Liver (tissue), 9 donors: ENCODE data around the gene DSEL. TPM values are rescaled to one million over a fixed set of nuclear protein-coding genes. Genes with fewer than 3 reads are reported as not detected.

ENCODE experiments used
- DNase-seq: peaks from one replicate; pipeline ENCODE4 v3.0.0-alpha.2; 2017; ENCODE audit warnings: low spot score
- H3K27ac ChIP-seq, 2 donors: one replicate each; pipeline ENCODE4 v1.7.0; 2013; ENCODE audit warnings: inconsistent platforms in 2 of 2, low read length in 2 of 2, control low read depth in 1 of 2, low read depth in 1 of 2, mild to moderate bottlenecking in 1 of 2
- H3K27me3 ChIP-seq, 4 donors: one replicate each; pipeline versions ENCODE4 v1.6.1 to v1.7.0; 2013; ENCODE audit warnings: low read length in 3 of 4, inconsistent platforms in 1 of 4, mild to moderate bottlenecking in 1 of 4, moderate library complexity in 1 of 4; ENCODE audit not compliant: control insufficient read depth in 4 of 4, insufficient read depth in 4 of 4
- H3K36me3 ChIP-seq, 4 donors: one replicate each; pipeline versions ENCODE4 v1.6.1 to v1.7.0; 2013; ENCODE audit warnings: low read length in 3 of 4, mild to moderate bottlenecking in 3 of 4, low read depth in 1 of 4, moderate library complexity in 1 of 4; ENCODE audit not compliant: control insufficient read depth in 4 of 4, insufficient read depth in 3 of 4
- H3K4me1 ChIP-seq, 4 donors: one replicate each; pipeline versions ENCODE4 v1.6.1 to v1.7.0; 2013; ENCODE audit warnings: low read length in 3 of 4, mild to moderate bottlenecking in 3 of 4, moderate library complexity in 1 of 4; ENCODE audit not compliant: control insufficient read depth in 4 of 4, insufficient read depth in 4 of 4
- H3K4me3 ChIP-seq, 3 donors: one replicate each; pipeline versions ENCODE4 v1.6.1 to v1.7.0; 2013; ENCODE audit warnings: low read length in 3 of 3, control low read depth in 1 of 3, low read depth in 1 of 3, mild to moderate bottlenecking in 1 of 3
- H3K9ac ChIP-seq, 2 donors: one replicate each; pipeline ENCODE4 v1.7.0; 2013; ENCODE audit warnings: low read length in 2 of 2, mild to moderate bottlenecking in 2 of 2, moderate library complexity in 2 of 2, control low read depth in 1 of 2, low read depth in 1 of 2
- H3K9me3 ChIP-seq, 4 donors: one replicate each; pipeline versions ENCODE4 v1.6.1 to v1.7.0; 2013; ENCODE audit warnings: low read length in 3 of 4; ENCODE audit not compliant: control insufficient read depth in 4 of 4
- SP1 ChIP-seq: IDR thresholded peaks from 2 replicates; pipeline ENCODE4 v1.6.1; 2018; ENCODE audit warnings: antibody characterized with exemption, mild to moderate bottlenecking
- YY1 ChIP-seq: IDR thresholded peaks from 2 replicates; pipeline ENCODE4 v1.6.1; 2016; ENCODE audit warnings: antibody characterized with exemption, mild to moderate bottlenecking
- WGBS: extraction: QIAGEN DNeasy Blood & Tissue Kit; methylation state at CpG from one replicate; pipeline ENCODE4 v1.1.7; 2013; 5-methylcytosine and 5-hydroxymethylcytosine counted together
- polyA plus RNA-seq, 2 donors: library from polyadenylated mRNA; stranded (reverse) in 1 of 2; unstranded in 1 of 2; fragments of 200-250 nt in 1 of 2; fragments of >200 nt in 1 of 2; fragmentation: Nextera tagmentation in 1 of 2; extraction: Ambion mirVana in 1 of 2; gene quantifications; one replicate each; pipeline versions ENCODE4 v1.2.1 to v1.2.3, GENCODE V29; 2013 to 2015
- total RNA-seq, 2 donors: library from RNA; depleted of rRNA; stranded (reverse); fragments of >200 nt; gene quantifications; one replicate each; pipeline ENCODE4 v1.2.3, GENCODE V29; 2014
- donor health status: healthy.
- donor health status: healthy.
- donor health status: healthy.
- donor health status: healthy.
- donor health status: healthy.

DSEL gene
- total and polyA plus RNA-seq, 4 donors = 1.7 to 4.9 (median 3.4) TPM

DNA sequence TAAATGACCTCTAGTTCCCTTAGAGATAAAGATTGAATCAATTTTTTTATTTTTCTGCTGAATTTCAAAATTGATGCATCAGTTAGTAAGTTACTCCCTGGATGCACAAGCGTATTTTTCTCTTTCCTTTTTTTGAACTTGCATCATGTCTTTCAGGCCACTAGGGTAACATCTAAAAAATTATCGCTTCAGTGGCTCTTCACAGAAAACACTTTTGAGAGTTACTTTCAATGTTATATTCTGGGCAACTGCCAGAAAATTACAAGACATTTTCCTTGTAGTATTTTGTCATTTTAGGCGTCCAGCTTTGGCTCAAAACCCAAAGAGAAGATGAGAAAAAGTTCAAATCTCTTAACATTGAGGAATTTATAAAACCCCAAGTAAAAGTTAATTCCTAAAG is 59.8 kb downstream of the DSEL start:
- Histone ChIP-seq H3K9ac (no peak overlapping the region), H3K27me3 (peaks cover 0 to 3% (median 0%) of the 10 kb centered on the region in 4 donors), H3K27ac (no peak overlapping the region), H3K36me3 (no peaks in the 10 kb centered on the region), H3K4me1 (no peaks in the 10 kb centered on the region), H3K4me3 (no peak overlapping the region), H3K9me3 (peaks cover 0 to under 1% (median 0%) of the 10 kb centered on the region in 4 donors)
- WGBS = 69% methylated on average over 3 of the region's 3 CpGs
- DNase-seq = no peak
- TF ChIP-seq YY1 (no peak), SP1 (no peak)
